ENCODE data around the gene ZNF524.

Gene ZNF524

DNA sequence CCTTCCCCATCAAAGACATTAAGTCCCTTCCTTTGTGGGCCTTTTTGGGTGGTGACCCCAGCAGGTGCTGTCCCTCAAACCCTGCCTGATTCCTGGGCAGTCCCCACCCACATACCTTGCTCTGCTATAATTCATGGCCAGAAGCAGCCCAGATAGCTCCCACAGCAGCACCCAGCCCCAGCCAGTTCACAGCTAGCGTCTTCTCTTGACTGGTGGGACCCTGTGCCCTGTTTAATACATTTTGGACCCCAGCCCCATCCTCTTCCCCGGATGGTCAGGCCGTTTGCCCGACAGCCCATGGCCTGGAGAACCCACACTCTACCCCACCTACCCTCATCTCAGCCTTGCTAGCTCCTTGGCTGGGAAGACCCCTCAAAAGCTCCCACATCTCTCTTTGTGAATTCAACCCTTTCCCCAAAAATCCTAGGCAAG, 50.1 kb downstream of the ZNF524 start:
- peak; percentile 65 for DNase-seq (ENCODE audit: low spot score)
- TF ChIP-seq, protein P1, sequence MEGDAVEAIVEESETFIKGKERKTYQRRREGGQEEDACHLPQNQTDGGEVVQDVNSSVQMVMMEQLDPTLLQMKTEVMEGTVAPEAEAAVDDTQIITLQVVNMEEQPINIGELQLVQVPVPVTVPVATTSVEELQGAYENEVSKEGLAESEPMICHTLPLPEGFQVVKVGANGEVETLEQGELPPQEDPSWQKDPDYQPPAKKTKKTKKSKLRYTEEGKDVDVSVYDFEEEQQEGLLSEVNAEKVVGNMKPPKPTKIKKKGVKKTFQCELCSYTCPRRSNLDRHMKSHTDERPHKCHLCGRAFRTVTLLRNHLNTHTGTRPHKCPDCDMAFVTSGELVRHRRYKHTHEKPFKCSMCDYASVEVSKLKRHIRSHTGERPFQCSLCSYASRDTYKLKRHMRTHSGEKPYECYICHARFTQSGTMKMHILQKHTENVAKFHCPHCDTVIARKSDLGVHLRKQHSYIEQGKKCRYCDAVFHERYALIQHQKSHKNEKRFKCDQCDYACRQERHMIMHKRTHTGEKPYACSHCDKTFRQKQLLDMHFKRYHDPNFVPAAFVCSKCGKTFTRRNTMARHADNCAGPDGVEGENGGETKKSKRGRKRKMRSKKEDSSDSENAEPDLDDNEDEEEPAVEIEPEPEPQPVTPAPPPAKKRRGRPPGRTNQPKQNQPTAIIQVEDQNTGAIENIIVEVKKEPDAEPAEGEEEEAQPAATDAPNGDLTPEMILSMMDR (IDR thresholded peaks at IDR 0.05; ENCODE audit: extremely low read depth, missing control alignments), result no peak

DNA sequence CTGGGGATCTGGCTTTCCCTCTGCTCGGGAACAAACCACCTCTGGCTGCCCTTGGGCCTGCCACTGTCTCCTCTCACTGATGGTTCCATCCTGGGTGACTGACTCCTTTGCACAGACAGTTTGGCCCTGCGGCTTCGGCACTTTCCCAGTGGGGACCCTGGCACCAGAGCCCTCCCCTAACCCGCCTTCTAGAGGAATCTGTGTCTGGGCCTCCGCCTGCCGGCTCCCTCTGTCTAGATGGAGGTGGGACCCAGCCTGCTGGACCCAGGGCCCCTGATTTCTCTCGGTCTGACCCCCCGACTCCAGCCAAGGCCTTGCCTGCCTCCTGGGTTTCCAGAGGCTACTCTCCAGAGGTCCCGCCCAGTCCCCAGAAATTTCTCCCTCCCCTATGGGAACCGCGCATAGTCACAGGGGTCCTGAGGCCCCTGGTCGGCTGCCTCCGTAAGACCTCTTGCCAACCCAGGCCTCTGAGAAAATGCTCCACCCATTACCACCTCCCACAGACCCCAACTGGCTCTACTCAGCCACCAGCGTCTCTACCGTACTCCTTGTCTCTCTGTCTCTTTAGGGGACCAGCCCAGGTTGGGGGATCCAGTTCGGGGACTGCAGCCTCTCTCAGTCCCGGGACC, 50.6 kb downstream of the ZNF524 start:
- TF ChIP-seq, protein P1 (IDR thresholded peaks at IDR 0.05; ENCODE audit: extremely low read depth, missing control alignments), result no peak

DNA sequence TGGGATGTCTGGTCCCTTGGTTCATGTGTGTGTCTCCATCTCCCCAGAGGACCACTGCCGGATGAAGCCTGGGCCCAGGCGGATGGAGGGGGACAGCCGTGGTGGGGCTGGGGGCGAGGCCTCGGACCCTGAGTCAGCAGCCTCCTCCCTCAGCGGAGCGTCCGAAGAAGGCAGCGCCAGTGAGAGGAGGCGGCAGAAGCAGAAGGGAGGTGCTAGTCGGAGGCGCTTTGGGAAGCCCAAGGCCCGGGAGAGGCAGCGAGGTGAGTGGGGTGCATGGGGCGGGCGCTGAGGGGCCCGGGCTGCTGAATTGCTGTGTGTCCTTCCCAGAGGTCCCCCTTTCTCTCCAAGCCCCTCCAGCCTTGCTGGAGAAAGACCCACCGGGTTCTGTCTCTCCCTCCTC, 51.1 kb downstream of the ZNF524 start:
- no peak for DNase-seq (ENCODE audit: low spot score)
- TF ChIP-seq, protein P1 (IDR thresholded peaks at IDR 0.05; ENCODE audit: extremely low read depth, missing control alignments), result no peak

More for the DNA sequence above, 50.6 kb downstream of the ZNF524 start:
- no peak for DNase-seq (ENCODE audit: low spot score)

DNA sequence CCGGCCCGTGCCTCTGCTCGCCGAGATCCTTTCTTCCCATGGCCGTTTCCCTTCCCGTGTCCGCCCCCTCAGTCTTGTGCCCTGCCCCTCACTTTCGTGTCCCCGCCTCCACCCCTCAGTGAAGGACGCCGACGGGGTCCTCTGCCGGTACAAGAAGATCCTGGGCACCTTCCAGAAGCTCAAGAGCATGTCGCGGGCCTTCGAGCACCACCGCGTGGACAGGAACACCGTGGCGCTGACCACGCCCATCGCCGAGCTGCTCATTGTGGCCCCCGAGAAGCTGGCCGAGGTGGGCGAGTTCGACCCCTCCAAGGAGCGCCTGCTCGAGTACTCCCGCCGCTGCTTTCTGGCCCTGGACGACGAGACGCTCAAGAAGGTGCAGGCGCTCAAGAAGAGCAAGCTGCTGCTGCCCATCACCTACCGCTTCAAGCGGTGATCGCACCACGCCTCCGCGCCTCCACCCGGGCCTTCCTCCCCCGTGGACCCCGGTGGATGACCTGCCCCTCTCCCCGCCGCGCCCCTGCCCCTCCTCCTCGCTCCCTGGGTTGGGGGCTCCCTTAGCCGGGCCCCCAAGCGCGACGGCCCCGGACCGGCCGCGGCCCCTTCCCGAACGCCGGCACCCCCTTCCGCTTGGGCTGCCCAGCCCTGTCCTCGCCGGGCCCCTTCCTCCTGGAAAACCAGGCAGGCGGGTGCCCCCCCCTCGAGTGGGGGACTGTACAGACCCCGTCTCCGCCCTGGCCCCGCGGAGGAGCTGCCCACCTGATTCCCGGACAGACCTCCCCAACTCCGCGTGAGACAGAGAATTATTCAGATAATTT, 52.4 kb downstream of the ZNF524 start:
- TF ChIP-seq, protein P1 (IDR thresholded peaks at IDR 0.05; ENCODE audit: extremely low read depth, missing control alignments), result no peak
- DNase-seq (ENCODE audit: low spot score), result no peak
